Measurements from ENCODE around the gene SLC27A1. TPM values are rescaled to one million over a fixed set of nuclear protein-coding genes. Genes with fewer than 3 reads are reported as not detected.

SLC27A1 gene
- polyA plus RNA-seq, 1 of the 3 experiments (the other 2 are of a cell fraction) = 15.0 TPM

DNA sequence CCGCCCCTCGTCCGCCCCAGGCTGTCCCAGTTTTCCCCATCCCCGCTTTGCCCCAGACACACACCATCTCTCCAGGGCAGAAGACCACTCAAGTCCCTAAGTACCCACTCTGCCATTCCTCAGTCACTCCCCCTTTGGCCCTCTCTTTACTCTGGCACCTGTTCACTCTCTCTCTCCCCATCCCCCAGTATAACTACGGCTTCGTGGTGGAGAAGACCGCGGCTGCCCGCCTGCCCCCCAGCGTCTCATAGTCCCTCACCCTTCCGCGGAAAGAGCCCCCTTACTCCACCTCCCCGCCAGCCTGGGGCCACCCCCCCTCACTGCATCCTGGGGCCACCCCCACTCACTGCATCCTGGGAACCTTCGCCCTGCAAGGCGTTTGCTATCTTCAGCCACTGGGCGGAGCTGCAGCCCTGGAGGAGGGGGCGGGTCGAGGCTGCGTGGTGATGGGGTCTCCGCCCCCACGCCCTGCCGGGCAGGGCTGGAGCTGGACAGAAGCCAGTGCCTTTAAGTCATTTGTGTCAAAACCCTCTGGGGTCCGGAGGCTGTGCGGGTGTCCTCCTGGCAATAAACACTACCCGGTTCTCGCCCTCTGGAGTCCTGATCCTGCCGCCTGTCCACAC lies 45.5 kb upstream of the SLC27A1 start:
- Histone ChIP-seq H3K9me2 (no peaks in the 10 kb centered on the region), H3K4me2 (no peak overlapping the region), H4K20me1 (ENCODE audit: insufficient read depth) (no peaks in the 10 kb centered on the region), H3K9me3 (no peaks in the 10 kb centered on the region), H3K4me3 (ENCODE audit: low read depth in 2 of 2, low read length in 1 of 2) (peak overlapping the region in 1 of 2 experiments; percentile 26; a peak in 1 of 4 replicates), H3K79me2 (ENCODE audit: insufficient read depth) (no peaks in the 10 kb centered on the region), H3K9ac (no peak overlapping the region), H3K36me3 (replicated peaks in 1 of 2; ENCODE audit: control insufficient read depth in 1 of 2, insufficient read depth in 2 of 2, low read length in 1 of 2) (peaks cover 3 to 7% of the 10 kb centered on the region in 2 experiments), H3K27me3 (ENCODE audit: insufficient read depth) (no peaks in the 10 kb centered on the region), H3K27ac (ENCODE audit: low read depth in 2 of 2, low read length in 1 of 2) (no peak overlapping the region), H3K4me1 (ENCODE audit: control insufficient read depth in 1 of 2, insufficient read depth in 2 of 2, low read depth in 1 of 2, low read length in 1 of 2) (peaks cover 0 to 4% of the 10 kb centered on the region in 2 experiments; a peak in 1 of 4 replicates), H3F3A (replicated peaks; ENCODE audit: insufficient read depth) (peaks cover 4% of the 10 kb centered on the region), H2AFZ (ENCODE audit: low read depth) (no peak overlapping the region)
- peak; percentile 40 for TF ChIP-seq SMC3 (IDR thresholded peaks at IDR 0.05; ENCODE audit: low read depth, low read length)
- TF ChIP-seq RAD21 (IDR thresholded peaks at IDR 0.05; ENCODE audit: low read length) = peak; percentile 51
- TF ChIP-seq, protein P1, sequence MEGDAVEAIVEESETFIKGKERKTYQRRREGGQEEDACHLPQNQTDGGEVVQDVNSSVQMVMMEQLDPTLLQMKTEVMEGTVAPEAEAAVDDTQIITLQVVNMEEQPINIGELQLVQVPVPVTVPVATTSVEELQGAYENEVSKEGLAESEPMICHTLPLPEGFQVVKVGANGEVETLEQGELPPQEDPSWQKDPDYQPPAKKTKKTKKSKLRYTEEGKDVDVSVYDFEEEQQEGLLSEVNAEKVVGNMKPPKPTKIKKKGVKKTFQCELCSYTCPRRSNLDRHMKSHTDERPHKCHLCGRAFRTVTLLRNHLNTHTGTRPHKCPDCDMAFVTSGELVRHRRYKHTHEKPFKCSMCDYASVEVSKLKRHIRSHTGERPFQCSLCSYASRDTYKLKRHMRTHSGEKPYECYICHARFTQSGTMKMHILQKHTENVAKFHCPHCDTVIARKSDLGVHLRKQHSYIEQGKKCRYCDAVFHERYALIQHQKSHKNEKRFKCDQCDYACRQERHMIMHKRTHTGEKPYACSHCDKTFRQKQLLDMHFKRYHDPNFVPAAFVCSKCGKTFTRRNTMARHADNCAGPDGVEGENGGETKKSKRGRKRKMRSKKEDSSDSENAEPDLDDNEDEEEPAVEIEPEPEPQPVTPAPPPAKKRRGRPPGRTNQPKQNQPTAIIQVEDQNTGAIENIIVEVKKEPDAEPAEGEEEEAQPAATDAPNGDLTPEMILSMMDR (IDR thresholded peaks at IDR 0.05) = peak; percentile 45
- no peak for TF ChIP-seq YY1 (IDR thresholded peaks at IDR 0.05; ENCODE audit: low read depth)
- ChIA-PET CTCF (interaction anchor here (0.6 to 1.3 kb wide), 8 partner anchors 10 to 179 kb away, joined by 3 to 7 read pairs (median 4); partner anchors contain the start of gene TMEM221), POLR2A (no interaction called here)
- peak; percentile 91 for DNase-seq
- WGBS (ENCODE audit: low lambda C conversion rate) = 52% methylated on average over 19 of the region's 27 CpGs

DNA sequence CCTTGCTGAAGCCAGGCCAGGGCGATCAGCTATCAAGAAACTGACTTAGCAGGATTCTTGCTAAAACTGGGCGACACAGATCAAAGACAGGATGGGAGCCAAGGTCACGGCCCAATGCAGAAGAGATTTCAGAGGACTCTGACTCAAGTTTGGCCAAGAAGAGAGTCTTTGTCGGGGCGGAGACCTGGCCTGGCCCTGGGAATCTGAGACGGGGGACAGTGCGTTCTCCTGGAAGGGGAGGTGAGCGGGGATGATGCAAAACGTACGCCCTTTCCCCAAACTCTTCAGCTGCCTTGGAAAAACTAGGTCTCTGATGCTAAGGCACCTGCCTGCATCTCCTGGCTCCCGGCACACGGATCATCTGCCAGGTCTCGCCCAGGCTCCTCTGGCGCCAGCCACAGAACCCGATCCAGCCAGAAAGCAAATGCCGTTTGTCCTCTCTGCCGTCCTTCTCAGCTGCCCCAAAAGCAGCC lies 40.6 kb upstream of the SLC27A1 start:
- Histone ChIP-seq H4K20me1 (ENCODE audit: insufficient read depth) (no peaks in the 10 kb centered on the region), H3K27me3 (ENCODE audit: insufficient read depth) (no peaks in the 10 kb centered on the region), H3K9me2 (no peaks in the 10 kb centered on the region), H2AFZ (ENCODE audit: low read depth) (no peak overlapping the region), H3K36me3 (replicated peaks in 1 of 2; ENCODE audit: control insufficient read depth in 1 of 2, insufficient read depth in 2 of 2, low read length in 1 of 2) (no peaks in the 10 kb centered on the region), H3K9me3 (no peaks in the 10 kb centered on the region), H3K4me3 (ENCODE audit: low read depth in 2 of 2, low read length in 1 of 2) (no peak overlapping the region), H3F3A (replicated peaks; ENCODE audit: insufficient read depth) (peaks cover 4% of the 10 kb centered on the region), H3K4me1 (ENCODE audit: control insufficient read depth in 1 of 2, insufficient read depth in 2 of 2, low read depth in 1 of 2, low read length in 1 of 2) (no peaks in the 10 kb centered on the region; a peak in 1 of 4 replicates), H3K79me2 (ENCODE audit: insufficient read depth) (no peaks in the 10 kb centered on the region), H3K9ac (no peak overlapping the region), H3K27ac (ENCODE audit: low read depth in 2 of 2, low read length in 1 of 2) (no peak overlapping the region), H3K4me2 (no peak overlapping the region)
- DNase-seq = no peak
- ChIA-PET CTCF (interaction anchor here (1.0 to 2.9 kb wide), 4 partner anchors 10 to 44 kb away, joined by 3 to 11 read pairs (median 4); partner anchors contain the start of gene MVB12A), POLR2A (no interaction called here)
- 87% methylated on average over 11 of the region's 17 CpGs for WGBS (ENCODE audit: low lambda C conversion rate)
- TF ChIP-seq ELF1 (IDR thresholded peaks at IDR 0.05) = no peak
- no peak for TF ChIP-seq RXRA (IDR thresholded peaks at IDR 0.05; ENCODE audit: borderline replicate concordance, low read depth)
- TF ChIP-seq, protein P2, sequence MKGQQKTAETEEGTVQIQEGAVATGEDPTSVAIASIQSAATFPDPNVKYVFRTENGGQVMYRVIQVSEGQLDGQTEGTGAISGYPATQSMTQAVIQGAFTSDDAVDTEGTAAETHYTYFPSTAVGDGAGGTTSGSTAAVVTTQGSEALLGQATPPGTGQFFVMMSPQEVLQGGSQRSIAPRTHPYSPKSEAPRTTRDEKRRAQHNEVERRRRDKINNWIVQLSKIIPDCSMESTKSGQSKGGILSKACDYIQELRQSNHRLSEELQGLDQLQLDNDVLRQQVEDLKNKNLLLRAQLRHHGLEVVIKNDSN (IDR thresholded peaks at IDR 0.05; ENCODE audit: borderline replicate concordance, low read depth) = no peak
- TF ChIP-seq RAD21 (IDR thresholded peaks at IDR 0.05; ENCODE audit: low read length) = no peak
- no peak for TF ChIP-seq TAF1 (IDR thresholded peaks at IDR 0.05; ENCODE audit: borderline replicate concordance, low read depth, low read length)
- no peak for TF ChIP-seq FOXM1 (IDR thresholded peaks at IDR 0.05; ENCODE audit: low read depth)
- TF ChIP-seq EZH2phosphoT487 (IDR thresholded peaks at IDR 0.05; ENCODE audit: borderline replicate concordance, low read depth) = no peak
